ENCODE data around the gene PPARG.

The PPARG gene

GRCh38 chr3:12415014-12415680 lies 126.3 kb downstream of the PPARG start:
- DNase-seq (ENCODE audit: low spot score) = no peak

GRCh38 chr3:12416731-12417130 lies 127.9 kb downstream of the PPARG start:
- DNase-seq (ENCODE audit: low spot score) = no peak

DNA sequence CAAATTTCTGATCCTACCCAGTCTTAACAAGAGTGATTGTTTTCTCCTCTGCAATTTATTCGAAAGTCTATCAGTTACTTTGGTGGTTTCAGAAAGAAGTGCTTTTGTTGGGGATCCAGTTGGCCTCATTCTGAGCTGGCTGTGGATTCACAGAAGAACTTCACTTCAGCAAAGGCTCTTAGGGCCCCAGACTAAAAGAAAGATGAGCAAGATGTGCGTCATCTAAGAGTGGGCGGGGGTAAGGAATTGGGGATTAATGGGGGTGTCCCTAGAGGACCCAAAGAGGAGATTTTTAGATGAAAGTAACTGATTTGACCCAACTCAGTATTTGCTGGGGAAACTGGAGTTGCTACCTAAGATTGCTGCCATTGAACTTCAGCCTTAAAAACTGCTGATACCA lies 131.5 kb downstream of the PPARG start:
- DNase-seq (ENCODE audit: low spot score) = no peak

- DNase-seq (ENCODE audit: low spot score) = no peak
These were observed 132.3 kb downstream of the PPARG start for GRCh38 chr3:12421132-12421531.

DNA sequence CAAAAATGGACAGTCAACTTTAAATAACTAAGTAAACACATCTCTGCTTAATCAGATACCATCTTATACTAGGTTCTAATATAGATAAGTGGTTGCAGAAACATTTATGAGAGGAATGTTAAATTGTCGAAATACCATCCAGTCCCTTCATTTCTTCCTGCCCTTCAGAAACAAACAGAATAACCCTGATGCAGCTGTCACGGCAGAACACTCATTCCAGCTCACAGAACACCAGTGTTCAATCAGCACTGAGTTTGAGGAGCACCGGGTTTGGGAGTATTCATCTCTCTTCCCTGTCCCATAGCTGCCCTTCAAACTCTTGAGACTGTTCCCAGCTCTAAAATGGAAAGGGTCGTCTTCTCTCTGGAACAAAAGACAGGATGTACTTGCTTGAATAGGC lies 134.3 kb downstream of the PPARG start:
- no peak for DNase-seq (ENCODE audit: low spot score)

DNA sequence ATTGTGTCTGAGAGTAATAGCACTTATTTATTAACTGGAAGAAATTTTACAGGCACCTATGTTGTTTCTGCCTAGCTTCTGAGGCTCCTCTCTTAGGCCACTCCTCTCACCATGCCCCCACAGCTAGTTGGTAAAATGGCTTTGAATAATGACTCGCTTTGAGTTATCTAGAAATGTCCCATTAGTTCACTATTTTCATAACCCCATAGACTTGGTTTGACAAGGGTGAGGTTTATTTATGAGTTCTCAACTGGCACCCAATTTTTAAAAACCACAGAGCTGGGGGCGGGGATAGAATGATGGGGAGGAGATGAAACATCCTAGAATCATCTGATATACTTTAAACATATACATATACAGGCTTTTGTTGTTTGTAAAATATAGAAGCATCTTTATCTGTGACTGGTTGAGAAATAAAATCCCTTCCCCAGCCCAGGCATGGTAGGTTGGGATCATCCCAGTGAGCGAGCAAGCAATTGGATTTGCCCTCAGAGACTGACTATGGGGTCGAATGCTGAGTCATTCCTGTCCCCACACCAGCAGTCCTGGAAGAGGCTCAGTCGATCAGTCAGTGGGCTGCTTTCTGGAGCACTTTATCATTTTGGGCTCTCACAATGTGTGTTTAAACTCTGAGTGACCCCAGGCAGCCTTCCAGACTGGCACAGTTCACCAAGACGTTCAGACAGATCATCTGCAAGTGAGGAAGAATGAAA lies 135.2 kb downstream of the PPARG start:
- DNase-seq (ENCODE audit: low spot score) = no peak

- no peak for DNase-seq (ENCODE audit: low spot score)
These were observed 135.9 kb downstream of the PPARG start for GRCh38 chr3:12424635-12425319.

DNA sequence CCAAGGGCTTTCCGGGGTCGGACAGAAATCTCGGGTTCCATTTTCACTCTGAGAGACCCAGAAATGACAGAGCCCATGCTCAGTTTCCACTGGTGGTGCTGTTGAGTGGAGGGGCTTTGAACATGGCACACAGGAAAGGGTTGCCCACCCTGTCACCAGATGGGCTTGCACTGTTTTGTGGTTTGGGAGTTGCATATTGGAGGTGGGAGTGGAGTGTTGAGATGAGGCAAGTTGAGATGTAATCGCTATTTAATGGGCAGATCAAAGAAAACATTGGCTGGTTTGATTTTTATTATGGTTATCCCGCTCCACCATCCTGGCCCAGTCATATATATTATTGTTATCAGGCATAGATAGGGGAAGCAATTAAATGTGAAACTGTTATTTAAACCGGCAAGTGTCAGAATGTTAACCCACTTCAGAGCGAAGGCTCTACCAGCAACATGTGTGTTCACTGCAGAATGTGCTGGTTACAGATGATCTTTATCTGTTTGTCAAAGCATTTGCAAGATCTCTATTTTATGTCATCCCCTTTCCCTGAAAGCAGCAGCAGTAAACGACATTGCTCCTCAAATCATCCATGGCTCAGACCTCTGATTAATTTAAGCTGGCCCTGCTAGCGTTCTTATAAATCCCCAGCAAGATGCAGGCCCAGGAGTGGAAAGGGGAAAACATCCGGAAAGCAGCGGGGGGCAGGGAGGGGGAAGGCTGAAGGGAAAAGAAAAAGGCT lies 137.1 kb downstream of the PPARG start:
- DNase-seq (ENCODE audit: low spot score) = no peak

- DNase-seq (ENCODE audit: low spot score) = no peak
These were observed 138.7 kb downstream of the PPARG start for GRCh38 chr3:12427551-12427950.

GRCh38 chr3:12428126-12428525 lies 139.3 kb downstream of the PPARG start:
- no peak for DNase-seq (ENCODE audit: low spot score)

DNA sequence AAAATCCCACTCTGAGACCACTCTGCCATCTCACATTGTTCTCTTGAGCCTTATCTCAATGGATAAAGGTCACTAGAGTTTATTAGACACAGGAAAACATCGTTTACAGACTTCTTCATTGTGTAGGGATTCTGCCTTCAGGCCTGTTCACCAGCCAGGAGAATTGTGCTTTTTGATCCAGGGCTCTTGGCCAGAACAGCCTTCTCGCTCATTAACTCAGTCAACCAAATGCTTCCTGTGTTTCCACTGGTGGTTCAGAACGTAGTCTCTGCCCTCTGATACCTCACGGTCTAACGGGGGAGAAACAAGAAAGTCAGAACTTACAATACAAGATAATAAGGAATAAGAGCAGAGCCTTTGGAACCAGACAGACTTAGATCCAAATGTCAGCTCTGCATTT lies 141.2 kb downstream of the PPARG start:
- no peak for DNase-seq (ENCODE audit: low spot score)

- no peak for DNase-seq (ENCODE audit: low spot score)
These were observed 145.0 kb downstream of the PPARG start for GRCh38 chr3:12433823-12434222.

GRCh38 chr3:12436514-12437220 lies 147.8 kb downstream of the PPARG start:
- no peak for DNase-seq (ENCODE audit: low spot score)

GRCh38 chr3:12437221-12437605 lies 148.3 kb downstream of the PPARG start:
- no peak for DNase-seq (ENCODE audit: low spot score)

DNA sequence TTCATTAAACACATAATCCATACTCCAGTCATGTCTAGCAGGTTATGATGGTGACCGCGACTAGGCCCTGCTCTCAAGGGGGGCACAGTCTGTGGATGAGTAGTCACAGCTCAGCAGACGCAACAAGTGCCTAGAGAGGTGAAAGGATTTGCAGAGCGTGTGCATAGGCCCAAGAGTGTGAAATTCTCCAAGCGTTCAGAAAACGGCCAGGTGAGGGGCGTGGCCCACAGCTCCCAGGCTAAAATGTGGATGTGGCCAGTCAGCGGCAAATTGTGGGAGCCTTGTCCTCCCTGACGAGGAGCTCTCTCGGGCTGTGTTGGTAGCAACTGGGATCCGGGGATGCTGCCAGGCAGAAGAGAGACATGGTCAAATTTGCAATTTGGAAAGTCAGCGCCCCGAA lies 149.0 kb downstream of the PPARG start:
- no peak for DNase-seq (ENCODE audit: low spot score)

DNA sequence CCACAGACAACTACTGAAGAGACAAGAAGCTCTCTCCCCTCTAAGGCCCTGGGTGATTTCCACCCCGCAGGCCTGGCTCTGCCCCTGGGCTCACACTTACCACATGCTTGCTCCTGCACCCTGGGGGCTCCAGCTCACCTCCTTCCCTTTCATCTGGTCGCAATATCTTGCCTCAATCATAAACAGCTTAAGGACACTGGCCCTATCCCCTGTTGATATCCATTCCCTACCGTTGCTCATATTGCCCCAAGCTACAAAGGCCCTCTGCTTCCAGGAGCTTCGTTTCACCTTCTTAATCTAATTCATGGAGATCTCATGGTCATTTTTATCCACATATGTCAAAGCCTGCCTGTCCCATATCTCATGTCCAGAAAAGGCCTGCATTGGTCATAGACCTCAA lies 149.4 kb downstream of the PPARG start:
- DNase-seq (ENCODE audit: low spot score) = no peak

DNA sequence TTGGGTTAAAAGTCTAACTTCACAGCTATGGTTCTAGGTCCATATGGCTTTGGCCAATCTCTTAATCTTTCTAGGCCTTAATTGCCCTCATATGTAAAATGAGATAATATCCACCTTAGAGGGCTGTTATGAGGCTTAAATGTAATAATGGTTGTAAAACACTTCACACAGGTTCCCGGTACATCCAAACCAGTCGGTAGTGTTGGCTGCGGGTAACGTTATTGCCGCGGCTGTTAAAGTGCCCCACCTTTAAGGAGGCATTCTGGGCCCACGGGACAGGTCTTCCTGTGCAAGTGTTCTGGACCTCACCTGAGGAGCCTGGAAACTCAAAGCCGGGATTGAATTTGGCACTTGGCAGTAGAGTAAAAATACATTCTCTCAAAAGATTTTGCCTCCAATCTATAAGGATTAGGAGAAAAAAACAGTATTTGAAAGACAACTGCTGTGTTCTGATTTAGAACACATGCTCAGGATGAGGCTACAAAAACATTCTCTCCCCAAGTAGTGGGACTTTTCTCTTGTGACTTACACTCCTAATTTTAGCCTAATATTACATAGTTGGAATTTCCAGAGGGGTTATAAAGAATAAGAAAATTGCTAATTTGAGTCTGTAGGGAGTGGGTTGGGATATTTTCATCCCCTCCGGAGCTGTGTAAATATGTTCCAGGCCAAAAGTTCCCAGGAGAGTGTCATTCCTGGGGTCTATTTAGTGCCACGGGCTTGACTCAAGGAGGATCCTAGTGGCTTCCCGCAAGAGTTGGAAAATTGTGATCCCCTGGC lies 150.5 kb downstream of the PPARG start:
- DNase-seq (ENCODE audit: low spot score) = no peak

DNA sequence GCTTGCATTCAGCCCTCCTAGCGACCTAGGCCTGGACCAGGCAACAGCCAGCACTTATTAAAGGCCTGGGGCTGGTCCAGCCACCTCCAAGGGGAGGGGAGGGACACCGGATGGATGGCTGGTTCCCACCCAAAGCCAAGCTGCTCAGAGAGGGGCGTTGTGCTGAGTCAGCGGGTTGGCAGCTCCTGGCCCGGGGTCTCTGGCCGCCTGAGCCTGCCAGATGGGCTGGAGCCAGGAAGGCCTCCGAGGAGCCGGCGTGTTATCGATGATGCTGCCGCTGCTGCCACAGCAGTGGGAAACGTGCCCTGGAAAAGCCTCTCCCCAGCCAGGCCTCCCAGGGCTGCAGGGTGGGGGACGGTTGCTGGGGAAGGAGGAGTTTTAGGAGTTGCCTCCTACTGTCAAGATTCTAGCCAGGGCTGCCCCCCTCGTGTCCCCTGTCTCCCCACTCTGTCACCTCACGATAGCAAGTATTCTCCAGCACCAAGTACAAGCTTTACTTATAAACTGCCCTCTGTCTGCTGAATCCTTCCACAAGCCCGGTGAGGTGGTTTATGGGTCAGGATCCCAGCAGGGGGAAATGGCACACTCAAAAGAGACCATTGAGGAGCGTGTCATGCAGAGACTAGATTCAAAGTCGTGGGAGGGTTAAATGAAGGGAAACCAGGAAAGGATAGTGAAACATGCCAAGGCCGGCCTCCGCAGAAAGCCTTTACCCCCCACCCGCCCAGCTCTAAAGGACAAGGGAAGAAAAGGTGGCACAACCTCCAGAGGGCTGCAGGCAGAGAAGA lies 152.3 kb downstream of the PPARG start:
- no peak for DNase-seq (ENCODE audit: low spot score)

GRCh38 chr3:12442654-12443501 lies 154.0 kb downstream of the PPARG start:
- DNase-seq (ENCODE audit: low spot score) = no peak

Data from kidney capillary endothelial cell (primary cell).